GM21360 (cell line): ENCODE results near the gene APBA3.

ENCODE experiments used
- ATAC-seq: cut with Tn5 transposase; IDR thresholded peaks from one replicate; pipeline ENCODE4 v1.9.1; 2021; ENCODE audit warnings: mild to moderate bottlenecking, moderate library complexity; ENCODE audit not compliant: unreplicated experiment

Gene APBA3

GRCh38 chr19:3788996-3789778 lies 27.7 kb upstream of the APBA3 start:
- no peak for ATAC-seq

- ATAC-seq, result no peak
These were observed 24.7 kb upstream of the APBA3 start, which contains the start of gene MATK for GRCh38 chr19:3785938-3786824. MATK (minus strand) TSS chr19:3786381; CDS start chr19:3785135, 1,246 bp downstream.

- ATAC-seq, result no peak
These were observed 24.0 kb upstream of the APBA3 start for GRCh38 chr19:3785451-3785937.

- no peak for ATAC-seq
These were observed 23.3 kb upstream of the APBA3 start for GRCh38 chr19:3784607-3785450.

GRCh38 chr19:3783660-3784584 lies 22.4 kb upstream of the APBA3 start:
- ATAC-seq, result no peak

- no peak for ATAC-seq
These were observed 21.4 kb upstream of the APBA3 start for GRCh38 chr19:3782903-3783302.

- ATAC-seq, result no peak
These were observed 20.8 kb upstream of the APBA3 start for GRCh38 chr19:3782330-3782729.

GRCh38 chr19:3781603-3782002 lies 20.1 kb upstream of the APBA3 start:
- ATAC-seq, result no peak

- ATAC-seq, result no peak
These were observed 19.4 kb upstream of the APBA3 start for GRCh38 chr19:3780786-3781304.

- no peak for ATAC-seq
These were observed 17.6 kb upstream of the APBA3 start for GRCh38 chr19:3778899-3779723.

- no peak for ATAC-seq
These were observed 16.8 kb upstream of the APBA3 start for GRCh38 chr19:3778104-3778867.

GRCh38 chr19:3776479-3777040 lies 15.1 kb upstream of the APBA3 start:
- ATAC-seq, result no peak

- ATAC-seq, result no peak
These were observed 14.3 kb upstream of the APBA3 start for GRCh38 chr19:3775831-3776230.

GRCh38 chr19:3775374-3775711 lies 13.9 kb upstream of the APBA3 start:
- ATAC-seq, result no peak

GRCh38 chr19:3774621-3775373 lies 13.3 kb upstream of the APBA3 start:
- ATAC-seq, result no peak

- no peak for ATAC-seq
These were observed 12.5 kb upstream of the APBA3 start for GRCh38 chr19:3773814-3774515.
